Endodermal cell (in vitro differentiated cells): ENCODE results near the gene RPUSD2. TPM values are rescaled to one million over a fixed set of nuclear protein-coding genes. Genes with fewer than 3 reads are reported as not detected.

ENCODE experiments used
- DNase-seq: peaks from one replicate; pipeline ENCODE4 v3.0.0-alpha.2; 2017
- H3K27ac ChIP-seq: 2 replicates; pipeline ENCODE4 v1.5.1; 2013; ENCODE audit warnings: mild to moderate bottlenecking, low read depth, low read length, moderate library complexity
- H3K27me3 ChIP-seq: 2 replicates; pipeline ENCODE4 v1.6.1; 2013; ENCODE audit warnings: mild to moderate bottlenecking, low read length, moderate library complexity; ENCODE audit not compliant: insufficient read depth, control insufficient read depth, poor library complexity, severe bottlenecking
- H3K36me3 ChIP-seq: 2 replicates; pipeline ENCODE4 v1.7.0; 2013; ENCODE audit warnings: mild to moderate bottlenecking, low read length, moderate library complexity; ENCODE audit not compliant: control insufficient read depth, insufficient read depth
- H3K4me1 ChIP-seq: one replicate; pipeline ENCODE4 v1.7.0; 2013; ENCODE audit warnings: low read length; ENCODE audit not compliant: control insufficient read depth, insufficient read depth
- H3K4me3 ChIP-seq: 2 replicates; pipeline ENCODE4 v1.5.1; 2013; ENCODE audit warnings: mild to moderate bottlenecking, low read length, moderate library complexity
- H3K9ac ChIP-seq: 2 replicates; pipeline ENCODE4 v1.6.1; 2013; ENCODE audit warnings: mild to moderate bottlenecking, low read length, moderate library complexity; ENCODE audit not compliant: poor library complexity, severe bottlenecking; ENCODE audit errors: extremely low read depth
- H3K9me3 ChIP-seq: 2 replicates; pipeline ENCODE4 v1.6.1; 2013; ENCODE audit warnings: mild to moderate bottlenecking, low read length, moderate library complexity; ENCODE audit not compliant: control insufficient read depth
- H3K27ac Mint-ChIP-seq: 2 replicates; pipeline ENCODE4 v1.8.0; 2020; ENCODE audit warnings: mixed read lengths
- H3K27me3 Mint-ChIP-seq: 2 replicates; pipeline ENCODE4 v1.8.0; 2021; ENCODE audit warnings: mild to moderate bottlenecking, mixed read lengths; ENCODE audit not compliant: insufficient read depth
- H3K36me3 Mint-ChIP-seq: 2 replicates; pipeline ENCODE4 v1.8.0; 2020; ENCODE audit warnings: low read depth, mixed read lengths
- H3K4me1 Mint-ChIP-seq: 2 replicates; pipeline ENCODE4 v1.8.0; 2020; ENCODE audit warnings: mixed read lengths
- H3K4me3 Mint-ChIP-seq: 2 replicates; pipeline ENCODE4 v1.8.0; 2020; ENCODE audit warnings: mild to moderate bottlenecking, moderate library complexity, mixed read lengths
- H3K9me3 Mint-ChIP-seq: 2 replicates; pipeline ENCODE4 v1.8.0; 2020; ENCODE audit warnings: mild to moderate bottlenecking, mixed read lengths
- CTCF ChIP-seq: fragments of 200-600 bp; sonication (generic); conservative IDR thresholded peaks from 2 replicates; pipeline ENCODE4 v1.5.0; 2021; ENCODE audit warnings: antibody characterized with exemption, mild to moderate bottlenecking
- WGBS, 2 experiments: methylation state at CpG; one replicate each; pipeline versions ENCODE4 v1.1.5 to v1.1.7; 2013; ENCODE audit warnings: missing lambda C conversion rate in 2 of 2, mixed read lengths in 1 of 2; ENCODE audit not compliant: insufficient coverage in 1 of 2, insufficient read length in 1 of 2; 5-methylcytosine and 5-hydroxymethylcytosine counted together
- long read RNA-seq, 4 experiments: library from polyadenylated mRNA in 2 of 4; library from RNA in 1 of 4; library from capped mRNA in 1 of 4; stranded (forward) in 3 of 4; unstranded in 1 of 4; transcript quantifications; one replicate each; pipeline ENCODE4 v2.0.0, GENCODE V29; 2020 to 2021; ENCODE audit warnings: inconsistent platforms in 1 of 4
- polyA plus RNA-seq, 2 experiments: library from polyadenylated mRNA; stranded (reverse); fragments of 50-300 nt; gene quantifications; one replicate each; pipeline ENCODE4 v1.2.3, GENCODE V29; 2013
- total RNA-seq, 2 donors: library from RNA; stranded (reverse); fragmentation: NEBNext Ultra II Directional in 1 of 2; extraction: Animal tissue kit (Norgen Biotek cat#: 25700) in 1 of 2; gene quantifications; 2 replicates in 1 of 2; 3 replicates in 1 of 2; pipeline ENCODE4 v1.2.1, GENCODE V29; 2021

The RPUSD2 gene, protein sequence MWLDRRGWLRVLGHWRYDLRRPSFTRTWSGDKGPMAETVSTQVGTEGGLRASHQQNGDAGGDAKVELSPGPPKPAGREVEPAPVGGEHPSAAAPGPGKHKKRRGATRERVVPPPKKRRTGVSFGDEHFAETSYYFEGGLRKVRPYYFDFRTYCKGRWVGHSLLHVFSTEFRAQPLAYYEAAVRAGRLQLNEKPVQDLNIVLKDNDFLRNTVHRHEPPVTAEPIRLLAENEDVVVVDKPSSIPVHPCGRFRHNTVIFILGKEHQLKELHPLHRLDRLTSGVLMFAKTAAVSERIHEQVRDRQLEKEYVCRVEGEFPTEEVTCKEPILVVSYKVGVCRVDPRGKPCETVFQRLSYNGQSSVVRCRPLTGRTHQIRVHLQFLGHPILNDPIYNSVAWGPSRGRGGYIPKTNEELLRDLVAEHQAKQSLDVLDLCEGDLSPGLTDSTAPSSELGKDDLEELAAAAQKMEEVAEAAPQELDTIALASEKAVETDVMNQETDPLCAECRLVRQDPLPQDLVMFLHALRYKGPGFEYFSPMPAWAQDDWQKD
- 10 to 100 TPM; 16.5 to 20.5 TPM for total RNA-seq
- 10.2 TPM for polyA plus RNA-seq (2013, experiment 1 of 2)
- 8.3 TPM for polyA plus RNA-seq (2013, experiment 2 of 2)
- long read RNA-seq, experiment 1, transcript RPUSD2-201 (3 exons, 2,358 nt): major isoform, 5 of 8 reads
- long read RNA-seq, experiment 1, partial matches to known transcripts: 1 of 8 reads
- long read RNA-seq, experiment 1, other reads (novel, unspliced or antisense): 0 of 8 reads
- long read RNA-seq, experiment 2, transcript RPUSD2-201 (3 exons, 2,358 nt): major isoform, 34 of 41 reads
- long read RNA-seq, experiment 2, partial matches to known transcripts: 2 of 41 reads
- long read RNA-seq, experiment 2, other reads (novel, unspliced or antisense): 1 of 41 reads
- long read RNA-seq, experiment 3, transcript RPUSD2-201 (3 exons, 2,358 nt): major isoform, 116 of 123 reads
- long read RNA-seq, experiment 3, partial matches to known transcripts: 0 of 123 reads
- long read RNA-seq, experiment 3, other reads (novel, unspliced or antisense): 2 of 123 reads
- long read RNA-seq, experiment 4, transcript RPUSD2-201 (3 exons, 2,358 nt): major isoform, 23 of 31 reads
- long read RNA-seq, experiment 4, partial matches to known transcripts: 4 of 31 reads
- long read RNA-seq, experiment 4, other reads (novel, unspliced or antisense): 0 of 31 reads

- Mint-ChIP-seq H3K4me3 (peak within 1 kb of the TSS; percentile 90), H3K36me3 (peaks cover 26% of the 10 kb centered on the region), H3K4me1 (peaks cover 15% of the 10 kb centered on the region), H3K27ac (peak within 1 kb of the TSS; percentile 84), H3K9me3 (no peaks in the 10 kb centered on the region), H3K27me3 (peaks cover 1% of the 10 kb centered on the region)
- Histone ChIP-seq H3K9ac (peak within 1 kb of the TSS; percentile 77), H3K27me3 (no peaks in the 10 kb centered on the region), H3K36me3 (peaks cover 21% of the 10 kb centered on the region), H3K27ac (no peak within 1 kb of the TSS), H3K4me1 (peaks cover 6% of the 10 kb centered on the region), H3K4me3 (peak within 1 kb of the TSS; percentile 90), H3K9me3 (no peaks in the 10 kb centered on the region)
- DNase-seq: peak; percentile 98
- 0% methylated on average over 23 to 62 of the region's 62 CpGs for WGBS, 2 experiments
- TF ChIP-seq CTCF: no peak
Observed at GRCh38 chr15:40569129-40569953, at the start of gene RPUSD2. RPUSD2 (plus strand) TSS chr15:40569299; CDS start chr15:40569338, 39 bp downstream.

- no peaks in the 10 kb centered on the region for H3K9me3 ChIP-seq
- Mint-ChIP-seq H3K4me1 (peaks cover 2% of the 10 kb centered on the region), H3K27ac (no peak overlapping the region), H3K9me3 (no peaks in the 10 kb centered on the region), H3K36me3 (no peaks in the 10 kb centered on the region), H3K27me3 (no peaks in the 10 kb centered on the region), H3K4me3 (no peak overlapping the region)
- H3K27ac ChIP-seq: no peak overlapping the region
- no peaks in the 10 kb centered on the region for H3K4me1 ChIP-seq
- H3K36me3 ChIP-seq: no peaks in the 10 kb centered on the region
- no peaks in the 10 kb centered on the region for H3K27me3 ChIP-seq
- no peak for DNase-seq
- no peak overlapping the region for H3K4me3 ChIP-seq
- no peak for TF ChIP-seq CTCF
- no peak overlapping the region for H3K9ac ChIP-seq
Observed at GRCh38 chr15:40523611-40524010, 45.5 kb upstream of the RPUSD2 start.
